Measurements from ENCODE around the gene CASP2. TPM values are rescaled to one million over a fixed set of nuclear protein-coding genes. Genes with fewer than 3 reads are reported as not detected.

The CASP2 gene
- polyA plus RNA-seq, 1 of the 3 experiments (the other 2 are of a cell fraction) = 19.7 TPM

DNA sequence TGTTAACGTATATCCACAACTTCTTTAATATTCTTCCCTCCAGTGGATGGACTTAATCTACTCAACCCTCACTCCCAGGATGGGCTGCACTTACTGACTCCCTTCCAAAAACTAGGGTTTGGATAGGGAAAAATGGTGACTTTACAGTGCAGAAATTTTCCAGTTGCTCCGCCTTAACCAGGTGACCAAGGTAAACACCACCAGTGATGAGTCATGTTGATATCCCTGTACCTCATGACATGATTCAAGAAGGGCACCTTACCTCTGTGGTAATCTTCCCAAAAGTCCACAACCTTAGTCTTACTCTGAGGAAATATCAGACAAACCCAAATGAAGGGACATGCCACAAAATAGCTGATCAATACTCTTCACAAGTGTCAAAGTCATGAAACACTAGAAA is 28.4 kb upstream of the CASP2 start (continued):
- TF ChIP-seq, protein P1, sequence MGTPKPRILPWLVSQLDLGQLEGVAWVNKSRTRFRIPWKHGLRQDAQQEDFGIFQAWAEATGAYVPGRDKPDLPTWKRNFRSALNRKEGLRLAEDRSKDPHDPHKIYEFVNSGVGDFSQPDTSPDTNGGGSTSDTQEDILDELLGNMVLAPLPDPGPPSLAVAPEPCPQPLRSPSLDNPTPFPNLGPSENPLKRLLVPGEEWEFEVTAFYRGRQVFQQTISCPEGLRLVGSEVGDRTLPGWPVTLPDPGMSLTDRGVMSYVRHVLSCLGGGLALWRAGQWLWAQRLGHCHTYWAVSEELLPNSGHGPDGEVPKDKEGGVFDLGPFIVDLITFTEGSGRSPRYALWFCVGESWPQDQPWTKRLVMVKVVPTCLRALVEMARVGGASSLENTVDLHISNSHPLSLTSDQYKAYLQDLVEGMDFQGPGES (IDR thresholded peaks at IDR 0.05; ENCODE audit: low read depth, low read length) = no peak
- TF ChIP-seq USF1 (IDR thresholded peaks at IDR 0.05; ENCODE audit: borderline replicate concordance, low read depth) = no peak
- no peak for TF ChIP-seq EP300 (IDR thresholded peaks at IDR 0.05; ENCODE audit: borderline replicate concordance in 1 of 2, low read depth in 1 of 2, low read length in 1 of 2)

- H3K27ac ChIP-seq (ENCODE audit: low read depth in 2 of 2, low read length in 1 of 2) = no peak overlapping the region
- H3K27me3 ChIP-seq (ENCODE audit: insufficient read depth) = no peaks in the 10 kb centered on the region
- WGBS (ENCODE audit: low lambda C conversion rate) = 76% methylated on average over 1 of the region's 1 CpG
- H3K79me2 ChIP-seq (ENCODE audit: insufficient read depth) = peaks cover 23% of the 10 kb centered on the region
- POLR2A ChIA-PET = no interaction called here
- no peak for TF ChIP-seq MEF2A (IDR thresholded peaks at IDR 0.05; ENCODE audit: borderline replicate concordance, low read depth)
- no peak for TF ChIP-seq TEAD4 (IDR thresholded peaks at IDR 0.05; ENCODE audit: borderline replicate concordance, insufficient read depth)
- TF ChIP-seq RAD21 (IDR thresholded peaks at IDR 0.05; ENCODE audit: low read length) = no peak
- TF ChIP-seq GABPA (IDR thresholded peaks at IDR 0.05; ENCODE audit: low read depth) = no peak
- no peak for TF ChIP-seq GATA2 (CRISPR knock-in tag; IDR thresholded peaks at IDR 0.05)
- TF ChIP-seq FOXM1 (IDR thresholded peaks at IDR 0.05; ENCODE audit: low read depth) = no peak
- no peak for TF ChIP-seq RCOR1 (IDR thresholded peaks at IDR 0.05; ENCODE audit: low read length)
- TF ChIP-seq MXI1 (IDR thresholded peaks at IDR 0.05; ENCODE audit: low read depth, low read length) = no peak
- TF ChIP-seq, protein P2, sequence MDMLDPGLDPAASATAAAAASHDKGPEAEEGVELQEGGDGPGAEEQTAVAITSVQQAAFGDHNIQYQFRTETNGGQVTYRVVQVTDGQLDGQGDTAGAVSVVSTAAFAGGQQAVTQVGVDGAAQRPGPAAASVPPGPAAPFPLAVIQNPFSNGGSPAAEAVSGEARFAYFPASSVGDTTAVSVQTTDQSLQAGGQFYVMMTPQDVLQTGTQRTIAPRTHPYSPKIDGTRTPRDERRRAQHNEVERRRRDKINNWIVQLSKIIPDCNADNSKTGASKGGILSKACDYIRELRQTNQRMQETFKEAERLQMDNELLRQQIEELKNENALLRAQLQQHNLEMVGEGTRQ (IDR thresholded peaks at IDR 0.05; ENCODE audit: borderline replicate concordance, low read depth, low read length) = no peak
- TF ChIP-seq, protein P3, sequence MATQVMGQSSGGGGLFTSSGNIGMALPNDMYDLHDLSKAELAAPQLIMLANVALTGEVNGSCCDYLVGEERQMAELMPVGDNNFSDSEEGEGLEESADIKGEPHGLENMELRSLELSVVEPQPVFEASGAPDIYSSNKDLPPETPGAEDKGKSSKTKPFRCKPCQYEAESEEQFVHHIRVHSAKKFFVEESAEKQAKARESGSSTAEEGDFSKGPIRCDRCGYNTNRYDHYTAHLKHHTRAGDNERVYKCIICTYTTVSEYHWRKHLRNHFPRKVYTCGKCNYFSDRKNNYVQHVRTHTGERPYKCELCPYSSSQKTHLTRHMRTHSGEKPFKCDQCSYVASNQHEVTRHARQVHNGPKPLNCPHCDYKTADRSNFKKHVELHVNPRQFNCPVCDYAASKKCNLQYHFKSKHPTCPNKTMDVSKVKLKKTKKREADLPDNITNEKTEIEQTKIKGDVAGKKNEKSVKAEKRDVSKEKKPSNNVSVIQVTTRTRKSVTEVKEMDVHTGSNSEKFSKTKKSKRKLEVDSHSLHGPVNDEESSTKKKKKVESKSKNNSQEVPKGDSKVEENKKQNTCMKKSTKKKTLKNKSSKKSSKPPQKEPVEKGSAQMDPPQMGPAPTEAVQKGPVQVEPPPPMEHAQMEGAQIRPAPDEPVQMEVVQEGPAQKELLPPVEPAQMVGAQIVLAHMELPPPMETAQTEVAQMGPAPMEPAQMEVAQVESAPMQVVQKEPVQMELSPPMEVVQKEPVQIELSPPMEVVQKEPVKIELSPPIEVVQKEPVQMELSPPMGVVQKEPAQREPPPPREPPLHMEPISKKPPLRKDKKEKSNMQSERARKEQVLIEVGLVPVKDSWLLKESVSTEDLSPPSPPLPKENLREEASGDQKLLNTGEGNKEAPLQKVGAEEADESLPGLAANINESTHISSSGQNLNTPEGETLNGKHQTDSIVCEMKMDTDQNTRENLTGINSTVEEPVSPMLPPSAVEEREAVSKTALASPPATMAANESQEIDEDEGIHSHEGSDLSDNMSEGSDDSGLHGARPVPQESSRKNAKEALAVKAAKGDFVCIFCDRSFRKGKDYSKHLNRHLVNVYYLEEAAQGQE (IDR thresholded peaks at IDR 0.05; ENCODE audit: low read depth, low read length) = no peak
- no peak for TF ChIP-seq FOXJ3 (CRISPR knock-in tag; IDR thresholded peaks at IDR 0.05)
- no peak for TF ChIP-seq TCF12 (IDR thresholded peaks at IDR 0.05)
- TF ChIP-seq JUND (IDR thresholded peaks at IDR 0.05) = no peak
- CTCF ChIA-PET = interaction anchor here (1.0 to 3.9 kb wide), 5 partner anchors 22 to 118 kb away, joined by 3 to 16 read pairs (median 4); no protein-coding TSS in a partner anchor
- no peak overlapping the region for H3K9ac ChIP-seq
- H4K20me1 ChIP-seq (ENCODE audit: insufficient read depth) = no peaks in the 10 kb centered on the region
- no peaks in the 10 kb centered on the region for H3F3A ChIP-seq (replicated peaks; ENCODE audit: insufficient read depth)
- peaks cover 7 to 12% of the 10 kb centered on the region in 2 experiments; a peak in 2 of 4 replicates for H3K4me1 ChIP-seq (ENCODE audit: control insufficient read depth in 1 of 2, insufficient read depth in 2 of 2, low read depth in 1 of 2, low read length in 1 of 2)
- H3K9me2 ChIP-seq = no peaks in the 10 kb centered on the region
- no peak overlapping the region for H3K4me2 ChIP-seq
- no peak overlapping the region for H2AFZ ChIP-seq (ENCODE audit: low read depth)
- peaks cover 14 to 16% of the 10 kb centered on the region in 2 experiments for H3K36me3 ChIP-seq (replicated peaks in 1 of 2; ENCODE audit: control insufficient read depth in 1 of 2, insufficient read depth in 2 of 2, low read length in 1 of 2)
- no peaks in the 10 kb centered on the region for H3K9me3 ChIP-seq
- DNase-seq = no peak
- H3K4me3 ChIP-seq (ENCODE audit: low read depth in 2 of 2, low read length in 1 of 2) = no peak overlapping the region
Measured at GRCh38 chr7:143261901-143262300, 26.2 kb upstream of the CASP2 start.

All from SK-N-SH (cell line).